AG09319 (cell line): ENCODE results near the gene RBP5.

ENCODE experiments used
- DNase-seq: peaks from one replicate; pipeline ENCODE4 v3.0.0-alpha.2; 2010; ENCODE audit warnings: low read depth; ENCODE audit errors: extremely low read depth
- CTCF ChIP-seq: IDR thresholded peaks from 2 replicates; pipeline ENCODE4 v1.5.1; 2011; ENCODE audit warnings: low read depth, mild to moderate bottlenecking, inconsistent platforms, low read length, moderate library complexity

RBP5 gene

GRCh38 chr12:7161811-7162210 is 33.1 kb upstream of the RBP5 start:
- TF ChIP-seq CTCF = no peak
- peak; percentile 47 for DNase-seq

GRCh38 chr12:7161327-7161726 is 32.6 kb upstream of the RBP5 start:
- TF ChIP-seq CTCF = no peak
- DNase-seq = no peak

- TF ChIP-seq CTCF = no peak
- no peak for DNase-seq
Observed at GRCh38 chr12:7160183-7160582, 31.5 kb upstream of the RBP5 start.

GRCh38 chr12:7158781-7159609 is 30.3 kb upstream of the RBP5 start:
- DNase-seq = no peak
- TF ChIP-seq CTCF = no peak

- DNase-seq = no peak
- no peak for TF ChIP-seq CTCF
Observed at GRCh38 chr12:7157391-7157790, 28.7 kb upstream of the RBP5 start.

GRCh38 chr12:7156259-7157197 is 27.8 kb upstream of the RBP5 start:
- TF ChIP-seq CTCF = no peak
- no peak for DNase-seq
